Hepatocyte (in vitro differentiated cells): Measurements from ENCODE around the gene FGFR3. TPM values are rescaled to one million over a fixed set of nuclear protein-coding genes. Genes with fewer than 3 reads are reported as not detected.

Source experiments
- DNase-seq: peaks from one replicate; pipeline ENCODE4 v3.0.0-alpha.2; 2016; ENCODE audit warnings: low spot score
- H2AFZ ChIP-seq: fragments of 200-600 bp; sonication (generic); 2 replicates; pipeline ENCODE4 v1.6.0; 2016; ENCODE audit warnings: antibody characterized with exemption, mild to moderate bottlenecking
- H3K27ac ChIP-seq: fragments of 200-600 bp; sonication (generic); 2 replicates; pipeline ENCODE4 v1.5.1; 2016; ENCODE audit warnings: mild to moderate bottlenecking
- H3K27me3 ChIP-seq: fragments of 200-600 bp; sonication (generic); 2 replicates; pipeline ENCODE4 v1.6.1; 2016
- H3K36me3 ChIP-seq: fragments of 200-600 bp; sonication (generic); replicated peaks from 2 replicates; pipeline ENCODE4 v1.5.1; 2016; ENCODE audit warnings: low read depth; ENCODE audit not compliant: insufficient read depth
- H3K4me1 ChIP-seq: fragments of 200-600 bp; sonication (generic); 2 replicates; pipeline ENCODE4 v1.5.1; 2016; ENCODE audit warnings: mild to moderate bottlenecking, moderate library complexity; ENCODE audit not compliant: insufficient read depth
- H3K4me2 ChIP-seq: fragments of 200-600 bp; sonication (generic); 2 replicates; pipeline ENCODE4 v1.6.0; 2016
- H3K4me3 ChIP-seq: fragments of 200-600 bp; sonication (generic); 2 replicates; pipeline ENCODE4 v1.5.1; 2016; ENCODE audit warnings: mild to moderate bottlenecking
- H3K79me2 ChIP-seq: fragments of 200-600 bp; sonication (generic); 2 replicates; pipeline ENCODE4 v1.6.0; 2017; ENCODE audit warnings: mild to moderate bottlenecking
- H3K9me2 ChIP-seq: fragments of 200-600 bp; sonication (generic); replicated peaks from 2 replicates; pipeline ENCODE4 v1.6.0; 2017; ENCODE audit warnings: mild to moderate bottlenecking; ENCODE audit not compliant: insufficient read depth
- H3K9me3 ChIP-seq: fragments of 200-600 bp; sonication (generic); 2 replicates; pipeline ENCODE4 v1.5.1; 2016; ENCODE audit warnings: low read depth, mild to moderate bottlenecking
- H4K20me1 ChIP-seq: fragments of 200-600 bp; sonication (generic); 2 replicates; pipeline ENCODE4 v1.6.0; 2016; ENCODE audit warnings: mild to moderate bottlenecking; ENCODE audit not compliant: insufficient read depth, poor library complexity, severe bottlenecking
- CTCF ChIP-seq: fragments of 200-600 bp; sonication (generic); IDR thresholded peaks from 2 replicates; pipeline ENCODE4 v1.5.1; 2016; ENCODE audit warnings: antibody characterized with exemption, mild to moderate bottlenecking; ENCODE audit not compliant: poor library complexity
- EZH2 ChIP-seq: fragments of 200-600 bp; sonication (generic); IDR thresholded peaks from 2 replicates; pipeline ENCODE4 v1.6.1; 2016; ENCODE audit warnings: antibody characterized with exemption, mild to moderate bottlenecking, borderline replicate concordance
- EZH2phosphoT487 ChIP-seq: fragments of 200-600 bp; sonication (generic); IDR thresholded peaks from one replicate; pipeline ENCODE4 v1.6.1; 2018; ENCODE audit warnings: antibody characterized with exemption, mild to moderate bottlenecking, low read depth, moderate library complexity; ENCODE audit not compliant: unreplicated experiment, severe bottlenecking
- WGBS: methylation state at CpG from one replicate; pipeline ENCODE4 v1.1.6; 2016; ENCODE audit warnings: low lambda C conversion rate; ENCODE audit errors: missing lambda C conversion rate; 5-methylcytosine and 5-hydroxymethylcytosine counted together
- polyA plus RNA-seq: library from polyadenylated mRNA; unstranded; fragments of >200 nt; fragmentation: Nextera tagmentation; extraction: Ambion mirVana; gene quantifications from 2 replicates; pipeline ENCODE4 v1.2.1, GENCODE V29; 2016
- total RNA-seq: library from RNA; depleted of rRNA; stranded (reverse); fragments of >200 nt; gene quantifications from 2 replicates; pipeline ENCODE4 v1.2.3, GENCODE V29; 2014

The FGFR3 gene
- total and polyA plus RNA-seq, 2 experiments from 2014 or later: 82.0 to 99.8 TPM

DNA sequence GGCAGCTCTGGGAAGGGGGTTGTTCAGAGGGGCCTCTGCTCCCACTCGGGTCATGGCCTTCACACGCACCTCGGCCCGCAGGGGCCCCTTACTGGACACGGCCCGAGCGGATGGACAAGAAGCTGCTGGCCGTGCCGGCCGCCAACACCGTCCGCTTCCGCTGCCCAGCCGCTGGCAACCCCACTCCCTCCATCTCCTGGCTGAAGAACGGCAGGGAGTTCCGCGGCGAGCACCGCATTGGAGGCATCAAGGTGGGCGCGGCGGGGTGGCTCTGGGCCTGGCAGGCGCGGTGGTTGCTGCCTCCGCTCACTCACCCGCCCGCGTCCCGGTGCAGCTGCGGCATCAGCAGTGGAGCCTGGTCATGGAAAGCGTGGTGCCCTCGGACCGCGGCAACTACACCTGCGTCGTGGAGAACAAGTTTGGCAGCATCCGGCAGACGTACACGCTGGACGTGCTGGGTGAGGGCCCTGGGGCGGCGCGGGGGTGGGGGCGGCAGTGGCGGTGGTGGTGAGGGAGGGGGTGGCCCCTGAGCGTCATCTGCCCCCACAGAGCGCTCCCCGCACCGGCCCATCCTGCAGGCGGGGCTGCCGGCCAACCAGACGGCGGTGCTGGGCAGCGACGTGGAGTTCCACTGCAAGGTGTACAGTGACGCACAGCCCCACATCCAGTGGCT, 8.3 kb downstream of the FGFR3 start:
- Histone ChIP-seq H2AFZ (no peak overlapping the region), H3K27me3 (no peaks in the 10 kb centered on the region), H3K9me3 (no peaks in the 10 kb centered on the region), H3K79me2 (peaks cover 37% of the 10 kb centered on the region), H4K20me1 (peaks cover 4% of the 10 kb centered on the region), H3K27ac (no peak overlapping the region), H3K36me3 (no peaks in the 10 kb centered on the region), H3K4me3 (no peak overlapping the region), H3K9me2 (no peaks in the 10 kb centered on the region), H3K4me2 (no peak overlapping the region), H3K4me1 (peaks cover 34% of the 10 kb centered on the region)
- WGBS: 96% methylated on average over 35 of the region's 56 CpGs
- TF ChIP-seq CTCF (no peak), EZH2 (no peak), EZH2phosphoT487 (no peak)
- no peak for DNase-seq

- no peak for TF ChIP-seq CTCF
- TF ChIP-seq EZH2phosphoT487: no peak
- TF ChIP-seq EZH2: no peak
- Histone ChIP-seq H3K9me2 (no peaks in the 10 kb centered on the region), H3K36me3 (no peaks in the 10 kb centered on the region), H3K27me3 (no peaks in the 10 kb centered on the region), H2AFZ (no peak overlapping the region), H3K4me3 (no peak overlapping the region), H3K4me2 (no peak overlapping the region), H3K9me3 (no peaks in the 10 kb centered on the region), H3K4me1 (peaks cover 26% of the 10 kb centered on the region), H3K27ac (no peak overlapping the region), H4K20me1 (peaks cover 4% of the 10 kb centered on the region), H3K79me2 (peaks cover 29% of the 10 kb centered on the region)
- 76% methylated on average over 21 of the region's 22 CpGs for WGBS
- DNase-seq: no peak
Observed at GRCh38 chr4:1802151-1802715, 9.1 kb downstream of the FGFR3 start.

- 96% methylated on average over 56 of the region's 71 CpGs for WGBS
- no peak overlapping the region for H2AFZ ChIP-seq
- peaks cover 22% of the 10 kb centered on the region for H3K79me2 ChIP-seq
- peaks cover 22% of the 10 kb centered on the region for H3K4me1 ChIP-seq
- H3K27me3 ChIP-seq: no peaks in the 10 kb centered on the region
- H3K27ac ChIP-seq: no peak overlapping the region
- no peaks in the 10 kb centered on the region for H4K20me1 ChIP-seq
- H3K4me3 ChIP-seq: no peak overlapping the region
- TF ChIP-seq CTCF (no peak), EZH2phosphoT487 (no peak), EZH2 (no peak)
- DNase-seq: no peak
- no peaks in the 10 kb centered on the region for H3K36me3 ChIP-seq
- no peaks in the 10 kb centered on the region for H3K9me3 ChIP-seq
- H3K9me2 ChIP-seq: no peaks in the 10 kb centered on the region
- no peak overlapping the region for H3K4me2 ChIP-seq
Observed at GRCh38 chr4:1802720-1803522, 9.8 kb downstream of the FGFR3 start.
